Panc1 (cell line): ENCODE measurements around the gene MAD1L1. TPM values are rescaled to one million over a fixed set of nuclear protein-coding genes. Genes with fewer than 3 reads are reported as not detected.

Source experiments
- ATAC-seq: fragments of 200-7000 bp; cut with Tn5 transposase; 2 replicates; pipeline ENCODE4 v1.9.1; 2020; ENCODE audit warnings: mild to moderate bottlenecking, moderate library complexity
- BruUV-seq: library from RNA; stranded (reverse); fragments of 400-500 nt; replicated peaks from 2 replicates; lab custom pipeline; 2021; lab: Mats Ljungman, UMichigan
- CTCF ChIA-PET: fragments of 300-600 bp; sonication (Branson Sonifier 250); formaldehyde crosslinking; loops from one replicate; lab custom pipeline; 2022; ENCODE audit warnings: antibody characterized with exemption; lab: Charles Lee
- POLR2A ChIA-PET: fragments of 300-600 bp; sonication (Branson Sonifier 250); formaldehyde crosslinking; loops from one replicate; lab custom pipeline; 2022; ENCODE audit warnings: antibody characterized with exemption; lab: Charles Lee
- DNase-seq: peaks from one replicate; pipeline ENCODE4 v3.0.0-alpha.2; 2010; ENCODE audit warnings: low read depth, low spot score
- H3K27ac ChIP-seq: 2 replicates; pipeline ENCODE4 v1.5.1; 2011; ENCODE audit warnings: mild to moderate bottlenecking, low read length, inconsistent platforms
- H3K27me3 ChIP-seq: fragments of 200-500 bp; sonication (Bioruptor generic); 2 replicates; pipeline ENCODE4 v1.6.0; 2014; ENCODE audit warnings: low read length, inconsistent platforms; ENCODE audit not compliant: control insufficient read depth, insufficient read depth
- H3K36me3 ChIP-seq: fragments of 200-500 bp; sonication (Bioruptor generic); 2 replicates; pipeline ENCODE4 v1.5.1; 2014; ENCODE audit warnings: inconsistent platforms, mild to moderate bottlenecking, low read length, moderate library complexity; ENCODE audit not compliant: control insufficient read depth, insufficient read depth
- H3K4me1 ChIP-seq: 2 replicates; pipeline ENCODE4 v1.5.1; 2011; ENCODE audit warnings: inconsistent platforms, mild to moderate bottlenecking, low read length, moderate library complexity; ENCODE audit not compliant: control insufficient read depth, insufficient read depth
- H3K4me3 ChIP-seq, 2 experiments: 2 replicates each; pipeline ENCODE4 v1.5.1; 2011 to 2012; ENCODE audit warnings: low read depth in 2 of 2, low read length in 2 of 2, mild to moderate bottlenecking in 2 of 2, inconsistent platforms in 1 of 2, moderate library complexity in 1 of 2
- H3K9me3 ChIP-seq: fragments of 200-500 bp; sonication (Bioruptor generic); 2 replicates; pipeline ENCODE4 v1.5.1; 2014; ENCODE audit warnings: low read depth, mild to moderate bottlenecking, inconsistent platforms, low read length, moderate library complexity; ENCODE audit not compliant: control insufficient read depth, insufficient read depth
- CTCF ChIP-seq: fragments of 450-650 bp; IDR thresholded peaks from 2 replicates; pipeline ENCODE4 v1.5.1; 2017; ENCODE audit warnings: mild to moderate bottlenecking
- POLR2AphosphoS5 ChIP-seq: IDR thresholded peaks from 2 replicates; pipeline ENCODE4 v1.6.1; 2012; ENCODE audit warnings: mild to moderate bottlenecking, low read depth, low read length, moderate library complexity
- REST ChIP-seq, 2 experiments: IDR thresholded peaks; 2 replicates each; pipeline ENCODE4 v1.6.1; 2011 to 2012; ENCODE audit warnings: low read depth in 2 of 2, control low read depth in 1 of 2, low read length in 1 of 2, mild to moderate bottlenecking in 1 of 2, moderate library complexity in 1 of 2; ENCODE audit not compliant: insufficient read depth in 1 of 2
- SIN3A ChIP-seq: IDR thresholded peaks from 2 replicates; pipeline ENCODE4 v1.6.1; 2012; ENCODE audit warnings: low read depth, mild to moderate bottlenecking, low read length, moderate library complexity, borderline replicate concordance; ENCODE audit not compliant: insufficient read depth
- TCF7L2 ChIP-seq: IDR thresholded peaks from 2 replicates; pipeline ENCODE4 v1.6.1; 2011; ENCODE audit warnings: mild to moderate bottlenecking, low read depth, low read length, inconsistent platforms
- in situ Hi-C: cut with HindIII; loops from 2 replicates; pipeline ENCODE4 v1.10.0; 2016; ENCODE audit warnings: low sequenced_read_pairs, low pct_unique_long_range_greater_than_20kb
- intact Hi-C: fragments of 100-400 bp; cut with micrococcal nuclease; formaldehyde crosslinking; loops from one replicate; pipeline ENCODE4 v1.10.0; 2022; ENCODE audit not compliant: unreplicated experiment
- total RNA-seq: library from RNA; stranded (reverse); gene quantifications from one replicate; pipeline ENCODE4 v1.2.1, GENCODE V29; 2021; ENCODE audit not compliant: unreplicated experiment

MAD1L1 gene
- total RNA-seq, 1 experiment from 2014 or later, result 70.8 TPM

GRCh38 chr7:1907751-1908365 is 324.9 kb downstream of the MAD1L1 start:
- ChIA-PET CTCF (no interaction called here), POLR2A (no interaction called here)
- no peaks in the 10 kb centered on the region for H3K27me3 ChIP-seq
- in situ Hi-C loops, result no loop called here
- no peak overlapping the region for H3K4me3 ChIP-seq
- no peak for TF ChIP-seq SIN3A
- no peak for TF ChIP-seq CTCF
- no peak for TF ChIP-seq REST (IDR thresholded peaks at IDR 0.05; ENCODE audit: insufficient read depth in 1 of 2, low read depth in 2 of 2, low read length in 1 of 2)
- no peak for TF ChIP-seq TCF7L2
- no peak for TF ChIP-seq POLR2AphosphoS5
- H3K36me3 ChIP-seq, result no peaks in the 10 kb centered on the region
- no peaks in the 10 kb centered on the region for H3K9me3 ChIP-seq
- BruUV-seq, result no TSS peak
- H3K4me1 ChIP-seq, result no peaks in the 10 kb centered on the region
- no peak overlapping the region for H3K27ac ChIP-seq
- DNase-seq (no peak), ATAC-seq (no peak)
- intact Hi-C loops, result no loop called here

- no peaks in the 10 kb centered on the region for H3K4me1 ChIP-seq
- BruUV-seq, result no TSS peak
- no peaks in the 10 kb centered on the region for H3K27me3 ChIP-seq
- ATAC-seq, result no peak
- intact Hi-C loops (no loop called here), in situ Hi-C loops (no loop called here)
- H3K36me3 ChIP-seq, result no peaks in the 10 kb centered on the region
- no peaks in the 10 kb centered on the region for H3K9me3 ChIP-seq
- no peak for DNase-seq
- TF ChIP-seq CTCF, result no peak
- no peak for TF ChIP-seq REST (IDR thresholded peaks at IDR 0.05; ENCODE audit: insufficient read depth in 1 of 2, low read depth in 2 of 2, low read length in 1 of 2)
- TF ChIP-seq SIN3A, result no peak
- no peak for TF ChIP-seq TCF7L2
- no peak for TF ChIP-seq POLR2AphosphoS5
- no peak overlapping the region for H3K4me3 ChIP-seq
- ChIA-PET POLR2A (no interaction called here), CTCF (interaction anchor here (0.8 kb wide), 1 partner anchor 1331 kb away, joined by 3 read pairs; no protein-coding TSS in a partner anchor)
- H3K27ac ChIP-seq, result no peak overlapping the region
Measured at GRCh38 chr7:1906988-1907745, 325.6 kb downstream of the MAD1L1 start.
